Measurements from ENCODE around the gene EYA3. TPM values are rescaled to one million over a fixed set of nuclear protein-coding genes. Genes with fewer than 3 reads are reported as not detected.

The EYA3 gene
- total RNA-seq, 1 donor = 21.9 TPM

- no peak overlapping the region for H3K4me3 ChIP-seq (ENCODE audit: low read depth, low read length)
- DNase-seq (ENCODE audit: low read depth) = peak; percentile 24
- peak; percentile 18 for TF ChIP-seq CTCF (IDR thresholded peaks at IDR 0.05; ENCODE audit: insufficient read depth, low read length)
Measured at GRCh38 chr1:27940297-27940696, 148.1 kb downstream of the EYA3 start.

- H3K4me3 ChIP-seq (ENCODE audit: low read depth, low read length) = no peak overlapping the region
- no peak for TF ChIP-seq CTCF (IDR thresholded peaks at IDR 0.05; ENCODE audit: insufficient read depth, low read length)
- no peak for DNase-seq (ENCODE audit: low read depth)
Measured at GRCh38 chr1:27938488-27938887, 149.9 kb downstream of the EYA3 start.

- no peak for TF ChIP-seq CTCF (IDR thresholded peaks at IDR 0.05; ENCODE audit: insufficient read depth, low read length)
- no peak for DNase-seq (ENCODE audit: low read depth)
- no peak overlapping the region for H3K4me3 ChIP-seq (ENCODE audit: low read depth, low read length)
Measured at GRCh38 chr1:27937524-27937836, 150.9 kb downstream of the EYA3 start.

GRCh38 chr1:27936370-27936769 lies 152.0 kb downstream of the EYA3 start:
- H3K4me3 ChIP-seq (ENCODE audit: low read depth, low read length) = no peak overlapping the region
- no peak for DNase-seq (ENCODE audit: low read depth)
- no peak for TF ChIP-seq CTCF (IDR thresholded peaks at IDR 0.05; ENCODE audit: insufficient read depth, low read length)

DNA sequence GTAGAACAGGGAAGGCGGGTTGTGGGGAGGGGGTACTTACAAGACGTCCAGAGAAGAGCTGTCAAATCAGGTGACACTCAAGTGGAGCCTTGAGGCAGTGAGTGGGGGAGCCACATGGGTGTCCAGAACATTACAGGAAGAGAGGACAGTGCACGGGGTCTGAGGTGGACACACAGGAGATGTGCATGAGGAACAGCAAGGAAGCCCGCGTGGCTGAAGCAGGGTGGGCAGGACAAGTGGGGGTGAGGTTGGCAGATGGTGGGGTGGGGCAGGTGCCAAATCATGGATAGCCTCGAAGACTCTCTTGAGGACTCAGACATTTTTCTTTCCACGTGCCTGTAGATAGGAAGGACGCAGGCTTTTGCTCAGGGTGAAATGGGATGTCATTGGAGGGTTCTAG lies 152.7 kb downstream of the EYA3 start:
- no peak for TF ChIP-seq CTCF (IDR thresholded peaks at IDR 0.05; ENCODE audit: insufficient read depth, low read length)
- no peak overlapping the region for H3K4me3 ChIP-seq (ENCODE audit: low read depth, low read length)
- no peak for DNase-seq (ENCODE audit: low read depth)

DNA sequence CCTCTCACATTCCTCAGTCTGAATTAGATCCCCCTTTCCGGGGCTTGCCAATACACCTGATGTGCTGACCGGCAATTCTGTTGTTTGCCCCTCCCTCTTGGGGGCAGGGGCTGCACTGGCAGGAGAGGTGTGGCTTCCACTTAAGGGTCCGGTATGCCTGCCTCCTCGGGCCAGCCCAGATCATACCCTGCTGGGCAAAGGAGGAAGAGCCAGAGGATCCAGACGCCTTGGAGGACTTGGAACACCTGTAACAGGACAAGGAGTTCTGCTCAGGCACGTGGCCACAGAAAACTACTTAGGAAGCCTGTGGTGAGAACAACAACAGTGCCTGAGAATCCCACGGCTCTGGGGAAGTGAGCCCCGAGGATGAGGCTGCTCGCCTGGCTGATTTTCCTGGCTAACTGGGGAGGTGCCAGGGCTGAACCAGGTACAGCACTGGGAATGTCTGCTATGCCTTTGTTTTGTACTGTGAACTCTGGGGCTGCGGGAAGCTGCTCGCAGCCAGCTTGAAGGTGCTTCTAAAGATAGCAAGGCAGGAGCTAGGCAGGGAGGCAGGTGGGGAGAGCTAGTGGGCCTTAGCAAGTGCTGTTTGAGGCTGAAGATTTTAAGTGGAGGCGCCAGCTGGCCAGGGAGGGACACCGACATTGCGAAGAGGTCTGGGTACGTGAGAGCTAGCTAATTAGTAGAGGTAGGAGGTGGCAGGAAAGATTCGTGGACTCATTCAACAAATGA lies 153.4 kb downstream of the EYA3 start, which contains the start of gene SMPDL3B:
Gene SMPDL3B, plus strand, starts transcription at position 183 of the 732 bp plus-strand sequence. Its CDS starts 184 bp downstream, at position 367.
- TF ChIP-seq CTCF (IDR thresholded peaks at IDR 0.05; ENCODE audit: insufficient read depth, low read length) = no peak
- DNase-seq (ENCODE audit: low read depth) = no peak
- no peak within 1 kb of the TSS for H3K4me3 ChIP-seq (ENCODE audit: low read depth, low read length)

- no peak overlapping the region for H3K4me3 ChIP-seq (ENCODE audit: low read depth, low read length)
- no peak for DNase-seq (ENCODE audit: low read depth)
- no peak for TF ChIP-seq CTCF (IDR thresholded peaks at IDR 0.05; ENCODE audit: insufficient read depth, low read length)
Measured at GRCh38 chr1:27931759-27932158, 156.7 kb downstream of the EYA3 start.

Data from fibroblast of the aortic adventitia (primary cell).